Measurements from ENCODE around the gene ARHGAP15.

The ARHGAP15 gene

DNA sequence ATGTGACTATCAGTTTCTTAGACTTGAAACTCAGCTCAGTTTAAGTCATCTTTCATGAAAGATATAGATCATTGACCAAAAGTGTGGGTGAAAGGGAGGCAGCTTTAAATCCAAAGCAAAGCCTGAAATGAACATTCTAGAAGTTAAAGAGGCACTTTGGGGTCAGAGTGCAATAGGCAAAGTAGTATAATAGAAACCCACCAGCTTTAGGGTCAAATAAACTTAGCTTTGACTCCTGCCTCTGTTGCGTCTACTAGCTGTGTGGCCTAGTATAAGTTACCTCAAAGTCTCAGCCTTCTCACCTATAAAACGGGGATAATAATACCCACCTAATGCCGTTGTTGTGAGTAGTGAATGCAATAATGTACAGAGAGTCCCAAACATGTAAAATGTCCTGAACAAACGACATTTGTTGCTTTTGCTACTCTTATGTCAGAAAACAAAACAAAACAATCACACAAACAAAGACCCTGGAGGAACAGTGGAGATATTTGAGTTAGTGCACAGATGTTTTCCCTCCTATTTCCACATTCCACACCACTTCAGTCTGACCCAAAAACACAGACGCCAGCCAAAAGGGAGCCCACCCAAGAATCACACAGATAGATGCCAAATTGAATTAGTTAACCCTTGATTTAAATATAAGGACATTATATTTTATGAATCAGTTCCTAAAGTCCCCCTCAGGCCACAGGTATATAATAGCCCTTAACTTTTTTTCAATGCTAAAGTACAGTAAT, 657.0 kb downstream of the ARHGAP15 start:
- DNase-seq (ENCODE audit: low spot score): no peak
- no peak overlapping the region for H2BK120ac ChIP-seq (ENCODE audit: low read depth, low read length)
- no peaks in the 10 kb centered on the region for H3K4me1 ChIP-seq (ENCODE audit: control insufficient read depth in 2 of 2, insufficient read depth in 1 of 2, low read depth in 1 of 2, low read length in 2 of 2)
- H3K23ac ChIP-seq (ENCODE audit: low read depth, low read length, poor library complexity): no peak overlapping the region
- no peak overlapping the region for H3K4me2 ChIP-seq (ENCODE audit: insufficient read depth, low read length, poor library complexity, severe bottlenecking)
- H2AFZ ChIP-seq (ENCODE audit: low read length): no peak overlapping the region
- no peak overlapping the region for H3K18ac ChIP-seq (ENCODE audit: low read length)
- no peak overlapping the region for H2BK15ac ChIP-seq (ENCODE audit: low read length)
- H3K27ac ChIP-seq (replicated peaks; ENCODE audit: low read length): no peak overlapping the region
- H3K9me3 ChIP-seq (replicated peaks in 1 of 2; ENCODE audit: control insufficient read depth in 2 of 2, insufficient read depth in 1 of 2, low read depth in 1 of 2, low read length in 2 of 2): no peaks in the 10 kb centered on the region
- H3K79me1 ChIP-seq (ENCODE audit: low read depth, low read length): no peaks in the 10 kb centered on the region
- WGBS, 2 donors (ENCODE audit: extremely low coverage in 2 of 2, insufficient read length in 2 of 2, insufficient replicate concordance in 1 of 2): no CpG with 5 or more reads among the region's 5 CpGs
- no peak overlapping the region for H2AK5ac ChIP-seq (ENCODE audit: low read depth, low read length)
- no peak overlapping the region for H2BK5ac ChIP-seq (ENCODE audit: low read length)
- no peak overlapping the region for H2BK12ac ChIP-seq (ENCODE audit: low read length)
- H4K91ac ChIP-seq (ENCODE audit: low read depth, low read length, poor library complexity): no peak overlapping the region
- H3K27me3 ChIP-seq (ENCODE audit: control insufficient read depth in 3 of 3, insufficient read depth in 3 of 3, low read depth in 1 of 3, low read length in 3 of 3): no peaks in the 10 kb centered on the region
- no peak overlapping the region for H3K14ac ChIP-seq (ENCODE audit: low read length)
- no peak overlapping the region for H3K4ac ChIP-seq (ENCODE audit: low read length)
- no peak overlapping the region for H3K9ac ChIP-seq (ENCODE audit: low read depth, low read length, poor library complexity)
- H3K4me3 ChIP-seq (ENCODE audit: low read length in 2 of 2): no peak overlapping the region
- no peaks in the 10 kb centered on the region for H3K36me3 ChIP-seq (replicated peaks in 1 of 2; ENCODE audit: control insufficient read depth in 2 of 2, insufficient read depth in 2 of 2, low read length in 2 of 2)
- no peak overlapping the region for H4K8ac ChIP-seq (ENCODE audit: low read depth, low read length)

DNA sequence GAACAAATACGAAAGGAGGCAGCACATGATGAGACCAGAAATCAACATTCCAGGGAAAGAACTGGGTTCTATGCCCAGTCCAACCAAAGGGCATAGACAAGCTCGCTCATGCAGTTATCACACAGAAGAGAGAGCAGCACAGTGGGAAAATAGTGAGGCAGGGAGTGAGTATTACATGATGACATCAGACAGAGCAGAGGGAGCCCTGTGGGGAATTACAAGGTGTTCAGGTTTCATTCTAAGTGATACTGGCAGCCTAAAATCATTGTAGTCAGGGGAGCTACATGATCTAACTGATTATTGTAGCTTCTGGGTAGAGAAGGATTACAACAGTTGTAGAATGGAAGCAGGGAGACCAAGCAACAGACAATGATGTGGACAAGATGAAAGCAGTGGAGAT, 658.5 kb downstream of the ARHGAP15 start:
- H3K9ac ChIP-seq (ENCODE audit: low read depth, low read length, poor library complexity): no peak overlapping the region
- DNase-seq (ENCODE audit: low spot score): no peak
- H3K4me1 ChIP-seq (ENCODE audit: control insufficient read depth in 2 of 2, insufficient read depth in 1 of 2, low read depth in 1 of 2, low read length in 2 of 2): no peaks in the 10 kb centered on the region
- H2AFZ ChIP-seq (ENCODE audit: low read length): no peak overlapping the region
- no peak overlapping the region for H3K4me3 ChIP-seq (ENCODE audit: low read length in 2 of 2)
- H3K27ac ChIP-seq (replicated peaks; ENCODE audit: low read length): no peak overlapping the region
- H2BK15ac ChIP-seq (ENCODE audit: low read length): no peak overlapping the region
- no peak overlapping the region for H2BK120ac ChIP-seq (ENCODE audit: low read depth, low read length)
- no CpG with 5 or more reads among the region's 2 CpGs for WGBS, 2 donors (ENCODE audit: extremely low coverage in 2 of 2, insufficient read length in 2 of 2, insufficient replicate concordance in 1 of 2)
- no peak overlapping the region for H3K4me2 ChIP-seq (ENCODE audit: insufficient read depth, low read length, poor library complexity, severe bottlenecking)
- no peak overlapping the region for H3K4ac ChIP-seq (ENCODE audit: low read length)
- H2BK12ac ChIP-seq (ENCODE audit: low read length): no peak overlapping the region
- H2AK5ac ChIP-seq (ENCODE audit: low read depth, low read length): no peak overlapping the region
- no peak overlapping the region for H3K23ac ChIP-seq (ENCODE audit: low read depth, low read length, poor library complexity)
- H3K14ac ChIP-seq (ENCODE audit: low read length): no peak overlapping the region
- no peak overlapping the region for H4K91ac ChIP-seq (ENCODE audit: low read depth, low read length, poor library complexity)
- no peaks in the 10 kb centered on the region for H3K79me1 ChIP-seq (ENCODE audit: low read depth, low read length)
- no peaks in the 10 kb centered on the region for H3K9me3 ChIP-seq (replicated peaks in 1 of 2; ENCODE audit: control insufficient read depth in 2 of 2, insufficient read depth in 1 of 2, low read depth in 1 of 2, low read length in 2 of 2)
- no peaks in the 10 kb centered on the region for H3K36me3 ChIP-seq (replicated peaks in 1 of 2; ENCODE audit: control insufficient read depth in 2 of 2, insufficient read depth in 2 of 2, low read length in 2 of 2)
- H2BK5ac ChIP-seq (ENCODE audit: low read length): no peak overlapping the region
- H3K27me3 ChIP-seq (ENCODE audit: control insufficient read depth in 3 of 3, insufficient read depth in 3 of 3, low read depth in 1 of 3, low read length in 3 of 3): no peaks in the 10 kb centered on the region
- H4K8ac ChIP-seq (ENCODE audit: low read depth, low read length): no peak overlapping the region
- no peak overlapping the region for H3K18ac ChIP-seq (ENCODE audit: low read length)

DNA sequence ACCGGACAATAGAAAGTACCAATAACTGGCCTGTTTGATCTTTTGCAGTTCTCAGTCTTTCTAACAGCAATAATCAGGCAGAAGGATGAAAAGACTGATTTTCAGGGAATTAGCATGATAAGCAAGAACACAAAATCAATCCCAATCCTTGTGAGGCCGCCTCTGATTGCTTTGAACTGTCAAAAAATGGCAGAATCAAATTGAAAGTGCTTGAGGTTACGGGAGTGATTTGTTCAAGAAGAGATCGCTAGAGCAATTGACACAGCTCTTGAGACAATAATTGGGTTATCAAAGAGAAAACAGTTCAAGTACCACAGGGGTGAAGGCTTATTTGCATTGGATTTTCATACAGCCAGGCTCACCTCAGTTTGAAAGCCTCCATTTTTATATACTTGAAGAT, 663.4 kb downstream of the ARHGAP15 start:
- WGBS, 2 donors (ENCODE audit: extremely low coverage in 2 of 2, insufficient read length in 2 of 2, insufficient replicate concordance in 1 of 2): no CpG with 5 or more reads among the region's 4 CpGs

DNA sequence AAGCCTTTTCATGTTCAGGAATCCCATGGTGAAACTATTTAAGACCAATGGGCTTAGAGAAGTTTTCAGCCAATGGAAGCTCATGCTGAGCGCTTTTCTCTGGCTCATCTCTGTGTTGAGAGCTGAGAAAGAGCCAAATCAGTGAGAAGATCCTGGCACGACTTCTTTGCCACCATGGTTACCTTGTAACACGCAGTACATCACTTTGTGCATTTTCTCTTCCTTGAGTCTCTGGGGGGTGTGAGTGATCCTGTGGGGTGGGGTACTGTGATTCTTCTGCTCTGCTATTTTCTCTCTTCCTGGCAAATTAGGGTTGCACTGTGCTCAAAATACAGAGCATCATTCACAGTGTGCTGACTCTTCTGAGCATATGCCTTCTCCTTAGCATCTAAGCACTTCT, 664.2 kb downstream of the ARHGAP15 start:
- Histone ChIP-seq H3K79me1 (ENCODE audit: low read depth, low read length) (no peaks in the 10 kb centered on the region), H2BK12ac (ENCODE audit: low read length) (no peak overlapping the region), H2BK5ac (ENCODE audit: low read length) (no peak overlapping the region), H2AFZ (ENCODE audit: low read length) (no peak overlapping the region), H3K23ac (ENCODE audit: low read depth, low read length, poor library complexity) (no peak overlapping the region), H3K27ac (replicated peaks; ENCODE audit: low read length) (no peak overlapping the region), H4K91ac (ENCODE audit: low read depth, low read length, poor library complexity) (no peak overlapping the region), H3K4me2 (ENCODE audit: insufficient read depth, low read length, poor library complexity, severe bottlenecking) (no peak overlapping the region), H2AK5ac (ENCODE audit: low read depth, low read length) (no peak overlapping the region), H4K8ac (ENCODE audit: low read depth, low read length) (no peak overlapping the region), H3K14ac (ENCODE audit: low read length) (no peak overlapping the region), H3K36me3 (replicated peaks in 1 of 2; ENCODE audit: control insufficient read depth in 2 of 2, insufficient read depth in 2 of 2, low read length in 2 of 2) (no peaks in the 10 kb centered on the region), H3K18ac (ENCODE audit: low read length) (no peak overlapping the region), H2BK120ac (ENCODE audit: low read depth, low read length) (no peak overlapping the region), H3K4ac (ENCODE audit: low read length) (no peak overlapping the region), H3K4me1 (ENCODE audit: control insufficient read depth in 2 of 2, insufficient read depth in 1 of 2, low read depth in 1 of 2, low read length in 2 of 2) (peaks cover 0 to 1% of the 10 kb centered on the region in 2 donors), H3K9ac (ENCODE audit: low read depth, low read length, poor library complexity) (no peak overlapping the region), H3K4me3 (ENCODE audit: low read length in 2 of 2) (no peak overlapping the region), H3K9me3 (replicated peaks in 1 of 2; ENCODE audit: control insufficient read depth in 2 of 2, insufficient read depth in 1 of 2, low read depth in 1 of 2, low read length in 2 of 2) (no peaks in the 10 kb centered on the region), H3K27me3 (ENCODE audit: control insufficient read depth in 3 of 3, insufficient read depth in 3 of 3, low read depth in 1 of 3, low read length in 3 of 3) (no peaks in the 10 kb centered on the region), H2BK15ac (ENCODE audit: low read length) (no peak overlapping the region)
- WGBS, 2 donors (ENCODE audit: extremely low coverage in 2 of 2, insufficient read length in 2 of 2, insufficient replicate concordance in 1 of 2): no CpG with 5 or more reads among the region's 3 CpGs
- DNase-seq (ENCODE audit: low spot score): no peak

More for the DNA sequence above, 663.4 kb downstream of the ARHGAP15 start:
- Histone ChIP-seq H3K4me3 (ENCODE audit: low read length in 2 of 2) (no peak overlapping the region), H4K91ac (ENCODE audit: low read depth, low read length, poor library complexity) (no peak overlapping the region), H4K8ac (ENCODE audit: low read depth, low read length) (no peak overlapping the region), H2BK120ac (ENCODE audit: low read depth, low read length) (no peak overlapping the region), H3K4me2 (ENCODE audit: insufficient read depth, low read length, poor library complexity, severe bottlenecking) (no peak overlapping the region), H2BK12ac (ENCODE audit: low read length) (no peak overlapping the region), H2AFZ (ENCODE audit: low read length) (no peak overlapping the region), H3K27me3 (ENCODE audit: control insufficient read depth in 3 of 3, insufficient read depth in 3 of 3, low read depth in 1 of 3, low read length in 3 of 3) (no peaks in the 10 kb centered on the region), H2BK15ac (ENCODE audit: low read length) (no peak overlapping the region), H3K4ac (ENCODE audit: low read length) (no peak overlapping the region), H3K23ac (ENCODE audit: low read depth, low read length, poor library complexity) (no peak overlapping the region), H3K27ac (replicated peaks; ENCODE audit: low read length) (no peak overlapping the region), H3K9ac (ENCODE audit: low read depth, low read length, poor library complexity) (no peak overlapping the region), H3K18ac (ENCODE audit: low read length) (no peak overlapping the region), H3K79me1 (ENCODE audit: low read depth, low read length) (no peaks in the 10 kb centered on the region), H3K36me3 (replicated peaks in 1 of 2; ENCODE audit: control insufficient read depth in 2 of 2, insufficient read depth in 2 of 2, low read length in 2 of 2) (no peaks in the 10 kb centered on the region), H3K9me3 (replicated peaks in 1 of 2; ENCODE audit: control insufficient read depth in 2 of 2, insufficient read depth in 1 of 2, low read depth in 1 of 2, low read length in 2 of 2) (no peaks in the 10 kb centered on the region), H3K14ac (ENCODE audit: low read length) (no peak overlapping the region), H2BK5ac (ENCODE audit: low read length) (no peak overlapping the region), H2AK5ac (ENCODE audit: low read depth, low read length) (no peak overlapping the region), H3K4me1 (ENCODE audit: control insufficient read depth in 2 of 2, insufficient read depth in 1 of 2, low read depth in 1 of 2, low read length in 2 of 2) (peaks cover 0 to 1% of the 10 kb centered on the region in 2 donors)
- DNase-seq (ENCODE audit: low spot score): no peak
